KBM-7 (cell line): ENCODE measurements around the gene COL18A1.
"Not testable (repeated sequence)": the region's sequence is repeated elsewhere in the genome, so short reads cannot be mapped to it uniquely, and the experiment has no call there.

Experiments used
- DNase-seq: peaks from one replicate; pipeline ENCODE4 v3.0.0-alpha.2; 2015
- in situ Hi-C: fragments of 300-500 bp; cut with MboI; formaldehyde crosslinking; loops from 2 replicates; pipeline ENCODE4 v1.14.3; 2020; ENCODE audit warnings: low sequenced_read_pairs, low pct_unique_long_range_greater_than_20kb, mixed read lengths

COL18A1 gene

GRCh38 chr21:45517249-45518065 lies 112.5 kb downstream of the COL18A1 start:
- DNase-seq, result no peak
- in situ Hi-C loops, result no loop called here

GRCh38 chr21:45518742-45519141 lies 113.8 kb downstream of the COL18A1 start:
- in situ Hi-C loops, result no loop called here
- no peak for DNase-seq

DNA sequence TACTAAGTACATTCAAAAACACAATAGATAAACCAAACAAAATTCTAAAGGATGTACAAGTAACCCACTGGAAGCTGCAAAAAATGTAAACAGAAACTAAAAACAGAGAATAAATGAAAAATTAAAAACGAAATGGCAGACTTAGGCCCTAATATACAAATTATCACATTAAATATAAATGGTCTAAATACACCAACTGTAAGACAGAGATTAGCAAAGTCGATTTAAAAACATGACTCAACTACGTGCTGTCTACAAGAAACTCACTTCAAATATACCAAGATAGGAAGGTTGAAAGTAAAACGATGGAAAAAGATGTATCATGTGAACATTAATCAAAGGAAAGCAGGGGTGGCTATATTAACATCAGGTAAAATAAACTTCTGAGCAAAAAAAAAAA lies 114.2 kb downstream of the COL18A1 start:
- no peak for DNase-seq
- in situ Hi-C loops, result no loop called here

DNA sequence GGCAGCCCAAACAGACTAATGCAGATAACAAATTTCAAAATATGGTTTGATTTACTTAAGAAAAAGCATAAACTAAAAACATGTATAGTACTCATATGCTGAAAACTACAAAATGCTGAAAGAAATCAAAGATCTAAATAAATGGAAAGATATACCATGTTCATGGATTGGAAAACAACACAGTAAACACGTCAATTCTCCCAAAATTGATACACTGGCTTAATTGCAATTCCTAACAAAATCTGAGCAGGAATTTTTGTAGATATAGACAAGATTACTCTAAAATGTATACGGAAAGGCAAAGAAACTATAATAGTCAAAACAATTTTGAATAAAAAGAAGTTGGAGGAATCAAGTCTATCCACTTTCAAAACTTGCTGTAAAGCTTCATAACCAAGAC lies 116.3 kb downstream of the COL18A1 start:
- DNase-seq, result no peak
- in situ Hi-C loops, result no loop called here

- in situ Hi-C loops, result no loop called here
- no peak for DNase-seq
Observed at GRCh38 chr21:45522381-45522780, 117.4 kb downstream of the COL18A1 start.

GRCh38 chr21:45522986-45523385 lies 118.0 kb downstream of the COL18A1 start:
- no peak for DNase-seq
- in situ Hi-C loops, result no loop called here

DNA sequence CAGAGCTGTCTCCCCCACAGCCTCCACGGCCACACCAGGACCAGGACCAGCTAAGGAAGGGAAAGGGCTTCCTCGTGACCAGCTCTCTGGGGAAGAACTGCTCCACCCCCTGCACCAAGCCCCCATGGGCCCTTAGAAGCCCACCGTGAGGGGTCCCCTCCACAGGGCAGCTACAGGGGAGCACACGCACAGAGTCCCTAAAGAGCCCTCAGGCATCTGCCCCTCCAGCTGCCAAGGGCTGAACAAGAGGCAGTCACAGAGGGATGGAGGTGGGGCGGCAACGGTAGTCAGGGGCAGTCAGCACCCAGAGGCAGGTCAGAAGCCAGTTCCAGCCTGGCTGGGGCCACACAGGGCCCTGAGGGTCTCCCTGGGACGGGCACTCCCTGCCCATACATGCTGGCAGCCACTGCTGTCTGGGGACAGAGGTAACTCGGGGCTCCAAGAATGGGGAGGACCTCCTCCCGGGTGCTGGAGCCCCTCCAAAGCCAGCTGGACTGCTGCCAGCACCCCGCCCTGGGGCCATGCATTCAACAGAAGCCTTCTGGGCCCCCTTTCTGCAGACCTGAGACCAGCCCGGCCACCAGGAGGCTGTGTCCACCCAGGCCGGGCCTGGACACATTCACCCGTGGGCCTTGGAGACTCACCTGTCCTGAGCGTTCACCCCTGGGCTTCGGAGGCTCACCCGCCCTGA lies 118.6 kb downstream of the COL18A1 start:
- DNase-seq, result no peak
- in situ Hi-C loops, result no loop called here

DNA sequence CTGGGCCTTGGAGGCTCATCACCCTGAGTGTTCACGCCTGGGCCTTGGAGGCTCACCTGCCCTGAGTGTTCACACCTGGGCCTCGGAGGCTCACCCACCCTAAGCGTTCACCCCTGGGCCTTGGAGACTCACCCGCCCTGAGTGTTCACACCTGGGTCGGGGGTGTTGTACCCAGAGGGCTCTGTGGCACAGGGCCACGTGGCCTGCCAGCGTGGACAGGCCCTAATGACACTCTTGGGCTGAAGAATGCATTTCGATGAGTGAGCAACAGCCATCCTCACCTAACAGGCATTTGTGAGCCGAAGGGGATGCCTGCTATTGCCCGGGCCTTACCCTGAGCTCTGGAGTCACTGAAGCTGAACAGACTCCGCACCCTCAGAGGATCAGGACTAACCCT lies 119.8 kb downstream of the COL18A1 start:
- DNase-seq, result no peak
- in situ Hi-C loops, result no loop called here

- in situ Hi-C loops, result no loop called here
- DNase-seq, result no peak
Observed at GRCh38 chr21:45525153-45525909, 120.4 kb downstream of the COL18A1 start.

GRCh38 chr21:45525910-45526306 lies 120.9 kb downstream of the COL18A1 start:
- in situ Hi-C loops, result no loop called here
- DNase-seq, result no peak

DNA sequence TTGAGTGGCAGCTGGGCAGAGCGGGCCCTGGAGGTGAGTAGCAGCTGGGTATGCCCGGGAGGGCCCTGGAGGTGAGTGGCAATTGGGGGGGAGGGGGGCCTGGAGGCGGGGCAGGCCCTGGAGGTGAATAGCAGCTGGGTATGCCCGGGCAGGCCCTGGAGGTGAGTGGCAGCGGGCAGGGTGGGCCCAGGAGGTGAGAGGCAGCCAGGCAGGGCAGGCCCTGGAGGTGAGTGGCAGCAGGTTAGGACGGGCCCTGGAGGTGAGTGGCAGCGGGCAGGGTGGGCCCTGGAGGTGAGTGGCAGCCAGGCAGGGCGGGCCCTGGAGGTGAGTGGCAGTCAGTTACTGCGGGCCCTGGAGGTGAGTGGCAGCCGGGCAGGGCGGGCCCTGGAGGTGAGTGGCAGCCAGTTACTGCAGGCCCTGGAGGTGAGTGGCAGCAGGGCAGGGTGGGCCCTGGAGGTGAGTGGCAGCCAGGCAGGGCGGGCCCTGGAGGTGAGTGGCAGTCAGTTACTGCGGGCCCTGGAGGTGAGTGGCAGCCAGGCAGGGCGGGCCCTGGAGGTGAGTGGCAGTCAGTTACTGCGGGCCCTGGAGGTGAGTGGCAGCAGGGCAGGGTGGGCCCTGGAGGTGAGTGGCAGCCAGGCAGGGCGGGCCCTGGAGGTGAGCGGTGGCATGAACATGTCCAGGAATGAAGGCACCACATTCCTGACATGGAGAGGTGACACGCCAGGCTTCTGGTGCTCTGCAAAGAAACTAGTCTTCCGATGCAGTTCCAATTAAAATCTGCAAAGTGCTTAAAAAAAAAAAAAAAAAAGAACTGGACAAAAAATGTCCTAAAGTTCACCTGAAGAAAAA lies 122.4 kb downstream of the COL18A1 start:
- DNase-seq, in situ Hi-C loops: not testable (repeated sequence)

GRCh38 chr21:45528028-45528705 lies 123.2 kb downstream of the COL18A1 start:
- no peak for DNase-seq
- in situ Hi-C loops, result no loop called here

DNA sequence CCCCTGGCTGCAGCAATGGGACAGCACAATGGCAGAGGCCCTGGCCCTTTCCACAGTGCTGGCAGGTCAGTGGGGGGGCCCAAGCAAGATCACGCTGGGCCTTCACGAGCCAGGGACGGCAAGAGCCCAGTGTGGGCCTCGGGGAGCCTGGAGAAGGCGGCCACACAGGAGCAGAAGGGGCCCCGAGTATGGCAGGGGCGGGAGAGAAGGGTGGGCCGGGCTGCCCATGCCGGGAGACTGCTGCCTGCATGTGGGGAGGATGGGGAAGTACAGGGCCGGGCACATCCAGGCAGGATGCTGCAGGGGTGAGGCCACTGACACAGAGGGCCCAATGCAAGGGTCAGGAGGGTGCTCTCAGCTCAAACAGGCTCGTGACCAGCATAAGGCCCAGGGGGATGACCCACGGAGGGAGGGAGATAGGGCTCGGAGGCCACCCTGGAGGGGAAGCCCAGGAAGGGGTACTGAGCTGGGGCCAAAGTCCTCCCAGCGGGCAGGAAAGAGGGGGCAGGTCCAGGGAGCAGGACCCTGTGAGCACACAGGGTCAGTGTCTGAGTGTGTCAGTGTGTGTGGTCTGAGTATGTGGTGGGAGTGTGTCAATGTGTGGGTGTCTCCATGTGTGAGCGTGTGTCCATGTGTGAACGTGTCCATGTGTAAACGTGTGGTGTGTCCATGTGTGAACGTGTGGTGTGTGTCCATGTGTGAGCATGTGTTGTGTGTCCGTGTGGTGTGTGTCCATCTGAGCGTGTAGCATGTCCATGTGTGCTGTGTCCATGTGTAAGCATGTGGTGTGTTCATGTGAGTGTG lies 124.2 kb downstream of the COL18A1 start:
- no peak for DNase-seq
- in situ Hi-C loops, result no loop called here

- in situ Hi-C loops, result no loop called here
- DNase-seq, result no peak
Observed at GRCh38 chr21:45529785-45530422, 124.9 kb downstream of the COL18A1 start.

DNA sequence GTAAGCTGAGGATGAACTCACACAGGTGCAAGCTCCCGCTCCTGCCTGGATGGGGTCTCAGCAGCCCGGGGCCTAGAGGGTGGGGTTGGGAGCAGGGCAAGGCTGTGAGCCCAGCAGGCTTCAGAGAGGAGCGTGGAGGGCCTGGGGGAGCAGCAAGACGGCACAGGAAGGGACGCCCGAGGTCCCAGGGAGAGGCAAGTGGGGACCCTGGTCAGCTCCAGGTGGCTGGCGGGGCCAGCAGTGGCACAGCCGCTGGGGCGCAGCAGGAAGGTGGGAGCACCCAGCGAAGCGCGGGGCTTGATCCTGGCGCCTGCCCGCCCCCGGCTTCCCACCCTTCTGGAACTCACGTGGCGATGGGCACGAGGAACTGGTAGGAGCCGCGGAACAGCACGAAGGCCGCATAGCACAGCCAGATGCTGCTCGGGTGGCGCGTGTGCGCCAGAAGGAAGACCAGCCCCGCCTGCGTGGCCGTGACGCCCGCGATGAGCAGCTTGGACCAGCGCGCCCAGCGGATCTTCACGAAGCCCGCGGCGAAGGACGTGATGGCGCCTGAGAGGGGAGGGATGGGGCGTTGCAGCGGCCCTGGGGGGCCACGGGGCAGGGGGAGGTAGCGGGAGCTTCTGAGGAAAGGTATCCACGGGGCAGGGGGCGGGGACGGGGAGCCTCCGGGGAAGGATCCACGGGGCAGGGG lies 125.6 kb downstream of the COL18A1 start:
- DNase-seq, result no peak
- in situ Hi-C loops, result no loop called here

- in situ Hi-C loops, DNase-seq: not testable (repeated sequence)
Observed at GRCh38 chr21:45531114-45531392, 126.1 kb downstream of the COL18A1 start.
